T-cell (primary cell): ENCODE measurements around the gene UBB. TPM values are rescaled to one million over a fixed set of nuclear protein-coding genes. Genes with fewer than 3 reads are reported as not detected.

Experiments
- ATAC-seq, 4 experiments: fragments of 200-7000 bp in 3 of 4; fragments of 150-1000 bp in 1 of 4; cut with Tn5 transposase; replicated peaks in 1 of 4; 1 replicate in 3 of 4; 2 replicates in 1 of 4; pipeline ENCODE4 v1.10.0; 2021; ENCODE audit warnings: moderate library complexity in 3 of 4, mild to moderate bottlenecking in 2 of 4, moderate number of reproducible peaks in 1 of 4
- CTCF ChIA-PET, 2 donors: fragments of 300-600 bp; sonication (Branson Sonifier 250); formaldehyde crosslinking; loops; one replicate each; lab custom pipeline; 2022; ENCODE audit warnings: antibody characterized with exemption in 2 of 2; lab: Charles Lee
- POLR2A ChIA-PET, 2 donors: fragments of 300-600 bp; sonication (Branson Sonifier 250); formaldehyde crosslinking; loops; one replicate each; lab custom pipeline; 2022; ENCODE audit warnings: antibody characterized with exemption in 2 of 2; lab: Charles Lee
- DNase-seq, 35 experiments: peaks; one replicate each; pipeline versions ENCODE4 v3.0.0 to v3.0.0-alpha.2; 2013 to 2023
- H3K27ac ChIP-seq: one replicate; pipeline ENCODE4 v1.5.1; 2013; ENCODE audit warnings: low read length
- H3K27me3 ChIP-seq, 2 experiments: replicated peaks in 1 of 2; 1 replicate in 1 of 2; 2 replicates in 1 of 2; pipeline versions ENCODE4 v1.6.1 to v1.7.0; 2013; ENCODE audit warnings: low read length in 1 of 2, mixed read lengths in 1 of 2; ENCODE audit not compliant: control insufficient read depth in 2 of 2, insufficient read depth in 2 of 2; ENCODE audit errors: extremely low read depth in 1 of 2
- H3K36me3 ChIP-seq, 2 donors: 1 replicate in 1 of 2; 2 replicates in 1 of 2; pipeline versions ENCODE4 v1.6.1 to v1.7.0; 2013; ENCODE audit warnings: low read length in 1 of 2; ENCODE audit not compliant: control insufficient read depth in 2 of 2, insufficient read depth in 1 of 2; ENCODE audit errors: extremely low read depth in 1 of 2
- H3K4me1 ChIP-seq, 2 experiments: 1 replicate in 1 of 2; 2 replicates in 1 of 2; pipeline versions ENCODE4 v1.6.1 to v1.7.0; 2013; ENCODE audit warnings: low read length in 2 of 2, mixed read lengths in 1 of 2; ENCODE audit not compliant: insufficient read depth in 2 of 2, control insufficient read depth in 1 of 2; ENCODE audit errors: extremely low read depth in 1 of 2
- H3K4me3 ChIP-seq, 2 donors: 1 replicate in 1 of 2; 2 replicates in 1 of 2; pipeline versions ENCODE4 v1.5.1 to v1.7.0; 2013; ENCODE audit warnings: mild to moderate bottlenecking in 2 of 2, low read length in 1 of 2, moderate library complexity in 1 of 2; ENCODE audit not compliant: control insufficient read depth in 1 of 2; ENCODE audit errors: extremely low read depth in 1 of 2
- H3K9me3 ChIP-seq: 2 replicates; pipeline ENCODE4 v1.7.0; 2013
- H3K27ac Mint-ChIP-seq, 2 donors: one replicate each; pipeline ENCODE4 v1.8.0; 2020 to 2021; ENCODE audit warnings: mild to moderate bottlenecking in 2 of 2, mixed read lengths in 2 of 2
- H3K27me3 Mint-ChIP-seq, 2 donors: one replicate each; pipeline ENCODE4 v1.8.0; 2021 to 2022; ENCODE audit warnings: mixed read lengths in 2 of 2
- H3K36me3 Mint-ChIP-seq: one replicate; pipeline ENCODE4 v1.8.0; 2021; ENCODE audit warnings: mixed read lengths
- H3K4me1 Mint-ChIP-seq, 3 donors: one replicate each; pipeline ENCODE4 v1.8.0; 2020 to 2022; ENCODE audit warnings: mixed read lengths in 3 of 3, mild to moderate bottlenecking in 1 of 3
- H3K4me3 Mint-ChIP-seq, 3 donors: one replicate each; pipeline ENCODE4 v1.8.0; 2020 to 2022; ENCODE audit warnings: mild to moderate bottlenecking in 3 of 3, mixed read lengths in 3 of 3, moderate library complexity in 3 of 3
- H3K9me3 Mint-ChIP-seq, 3 donors: one replicate each; pipeline ENCODE4 v1.8.0; 2020 to 2022; ENCODE audit warnings: mixed read lengths in 3 of 3
- WGBS: methylation state at CpG from one replicate; pipeline ENCODE4 v1.1.5; 2013; ENCODE audit warnings: missing lambda C conversion rate; ENCODE audit not compliant: insufficient coverage; 5-methylcytosine and 5-hydroxymethylcytosine counted together
- total RNA-seq, 35 experiments: library from RNA in 6 of 35; stranded (reverse) in 6 of 35; fragments of 120-200 nt in 1 of 35; gene quantifications; one replicate each; pipeline versions ENCODE4 v1.2.1 to v1.2.4 and lab custom pipeline; 2013 to 2026

Gene UBB
- total RNA-seq, 5 donors from 2014 or later (not counting 1 experiment from before 2014, with no cell fraction given), result 669 to 892 (median 718) TPM

DNA sequence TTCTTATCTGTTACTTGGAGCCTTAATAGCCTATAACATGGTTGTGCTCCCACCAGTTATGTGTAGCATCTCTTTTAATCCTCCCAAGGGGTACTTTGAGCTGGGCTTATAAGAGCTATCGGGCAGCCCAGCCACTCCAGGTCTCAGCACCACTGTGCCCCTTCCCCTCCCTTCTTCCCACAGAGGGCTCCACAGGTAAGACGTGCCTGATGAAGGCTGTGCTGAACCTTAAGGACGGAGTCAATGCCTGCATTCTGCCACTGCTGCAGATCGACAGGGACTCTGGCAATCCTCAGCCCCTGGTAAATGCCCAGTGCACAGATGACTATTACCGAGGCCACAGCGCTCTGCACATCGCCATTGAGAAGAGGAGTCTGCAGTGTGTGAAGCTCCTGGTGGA is 41.5 kb downstream of the UBB start:
- Histone ChIP-seq H3K4me1 (peaks cover 4 to 34% of the 10 kb centered on the region in 2 experiments), H3K4me3 (no peak overlapping the region), H3K27me3 (no peaks in the 10 kb centered on the region), H3K27ac (no peak overlapping the region), H3K36me3 (peaks cover 36 to 79% of the 10 kb centered on the region in 2 donors), H3K9me3 (no peaks in the 10 kb centered on the region)
- peaks cover 40% of the 10 kb centered on the region for H3K36me3 Mint-ChIP-seq
- no peaks in the 10 kb centered on the region for H3K27me3 Mint-ChIP-seq
- DNase-seq, result no peak
- no peaks in the 10 kb centered on the region for H3K9me3 Mint-ChIP-seq
- CTCF ChIA-PET, result interaction anchor here in 1 of 2 donors (0.7 kb wide), 1 partner anchor 1088 kb away, joined by 6 read pairs; no protein-coding TSS in a partner anchor
- ATAC-seq, result no peak
- POLR2A ChIA-PET, result no interaction called here
- no peak overlapping the region for H3K4me3 Mint-ChIP-seq
- H3K4me1 Mint-ChIP-seq, result peaks cover 33 to 40% (median 36%) of the 10 kb centered on the region in 3 donors
- H3K27ac Mint-ChIP-seq, result peak overlapping the region in 1 of 2 donors; percentile 39
- WGBS, result 96% methylated on average over 7 of the region's 7 CpGs

DNA sequence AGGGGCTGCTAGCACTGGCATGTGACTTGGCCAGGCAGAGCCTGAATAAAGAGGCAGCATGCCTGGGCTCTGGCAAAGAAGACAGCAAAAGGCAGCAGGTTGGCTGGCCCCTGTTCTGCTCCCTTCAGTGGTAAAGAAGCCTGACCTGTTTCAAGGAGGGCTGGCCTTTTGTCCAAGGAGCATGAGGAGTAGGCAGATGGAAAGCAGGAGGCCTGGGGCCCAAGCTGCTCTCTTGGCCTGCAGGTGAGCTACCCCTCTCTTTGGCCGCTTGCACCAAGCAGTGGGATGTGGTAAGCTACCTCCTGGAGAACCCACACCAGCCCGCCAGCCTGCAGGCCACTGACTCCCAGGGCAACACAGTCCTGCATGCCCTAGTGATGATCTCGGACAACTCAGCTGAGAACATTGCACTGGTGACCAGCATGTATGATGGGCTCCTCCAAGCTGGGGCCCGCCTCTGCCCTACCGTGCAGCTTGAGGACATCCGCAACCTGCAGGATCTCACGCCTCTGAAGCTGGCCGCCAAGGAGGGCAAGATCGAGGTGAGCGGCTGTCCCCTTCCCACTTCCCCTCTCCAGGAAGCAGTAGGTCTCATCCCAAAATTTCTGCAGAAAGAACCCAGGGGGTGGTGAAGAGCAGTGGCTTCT is 42.5 kb downstream of the UBB start:
- H3K27ac Mint-ChIP-seq, result peak overlapping the region in 1 of 2 donors; percentile 28
- H3K4me3 ChIP-seq, result no peak overlapping the region
- peaks cover 35% of the 10 kb centered on the region for H3K36me3 Mint-ChIP-seq
- ATAC-seq (no peak), DNase-seq (no peak)
- peaks cover 28 to 32% (median 30%) of the 10 kb centered on the region in 3 donors for H3K4me1 Mint-ChIP-seq
- ChIA-PET POLR2A (interaction anchor here in 1 of 2 donors (0.7 kb wide), 1 partner anchor 1612 kb away, joined by 5 read pairs; no protein-coding TSS in a partner anchor), CTCF (interaction anchor here in 1 of 2 donors (0.6 kb wide), 1 partner anchor 161 kb away, joined by 3 read pairs; no protein-coding TSS in a partner anchor)
- H3K27ac ChIP-seq, result no peak overlapping the region
- no peaks in the 10 kb centered on the region for H3K9me3 Mint-ChIP-seq
- H3K36me3 ChIP-seq, result peaks cover 36 to 79% of the 10 kb centered on the region in 2 donors
- no peak overlapping the region for H3K4me3 Mint-ChIP-seq
- no peaks in the 10 kb centered on the region for H3K9me3 ChIP-seq
- H3K27me3 ChIP-seq, result no peaks in the 10 kb centered on the region
- H3K27me3 Mint-ChIP-seq, result no peaks in the 10 kb centered on the region
- WGBS, result 96% methylated on average over 5 of the region's 10 CpGs
- H3K4me1 ChIP-seq, result peaks cover 3 to 25% of the 10 kb centered on the region in 2 experiments

DNA sequence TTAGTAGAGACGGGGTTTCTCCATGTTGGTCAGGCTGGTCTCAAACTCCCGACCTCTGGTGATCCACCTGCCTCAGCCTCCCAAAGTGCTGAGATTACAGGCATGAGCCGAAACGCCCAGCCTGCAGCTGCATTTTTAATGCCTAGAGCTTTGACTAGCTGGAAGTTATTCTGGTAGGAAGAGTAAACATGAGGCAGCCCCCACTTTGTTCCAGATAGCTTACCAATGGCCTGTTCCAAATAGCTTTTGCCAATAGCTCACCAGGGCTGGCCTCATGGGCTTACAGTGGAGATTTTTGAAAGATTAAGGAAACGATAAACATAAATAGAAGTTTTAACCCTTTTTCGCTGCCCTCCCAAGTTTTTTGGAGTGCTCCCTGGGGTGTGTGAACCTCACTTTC is 44.3 kb downstream of the UBB start:
- Mint-ChIP-seq H3K27me3 (no peaks in the 10 kb centered on the region), H3K27ac (no peak overlapping the region), H3K4me3 (no peak overlapping the region), H3K4me1 (peaks cover 10 to 13% (median 13%) of the 10 kb centered on the region in 3 donors), H3K36me3 (peaks cover 32% of the 10 kb centered on the region), H3K9me3 (no peaks in the 10 kb centered on the region)
- DNase-seq (no peak), ATAC-seq (no peak)
- Histone ChIP-seq H3K4me3 (no peak overlapping the region), H3K27ac (no peak overlapping the region), H3K4me1 (peaks cover 0 to 6% of the 10 kb centered on the region in 2 experiments), H3K36me3 (peaks cover 37 to 71% of the 10 kb centered on the region in 2 donors), H3K27me3 (no peaks in the 10 kb centered on the region), H3K9me3 (no peaks in the 10 kb centered on the region)
- 100% methylated on average over 4 of the region's 6 CpGs for WGBS
- CTCF ChIA-PET, result no interaction called here
- POLR2A ChIA-PET, result no interaction called here

- no peak for ATAC-seq
- no peak overlapping the region for H3K27ac ChIP-seq
- H3K36me3 ChIP-seq, result peaks cover 37 to 69% of the 10 kb centered on the region in 2 donors
- Mint-ChIP-seq H3K4me3 (no peak overlapping the region), H3K36me3 (peaks cover 34% of the 10 kb centered on the region), H3K27ac (peak overlapping the region in 1 of 2 donors; percentile 9), H3K9me3 (no peaks in the 10 kb centered on the region), H3K27me3 (no peaks in the 10 kb centered on the region), H3K4me1 (peaks cover 2 to 6% (median 6%) of the 10 kb centered on the region in 3 donors)
- H3K27me3 ChIP-seq, result no peaks in the 10 kb centered on the region
- no peak for DNase-seq
- H3K4me3 ChIP-seq, result no peak overlapping the region
- WGBS, result 95% methylated on average over 13 of the region's 20 CpGs
- CTCF ChIA-PET, result no interaction called here
- POLR2A ChIA-PET, result no interaction called here
- H3K4me1 ChIP-seq, result peaks cover 0 to 4% of the 10 kb centered on the region in 2 experiments
- H3K9me3 ChIP-seq, result no peaks in the 10 kb centered on the region
Observed at GRCh38 chr17:16425698-16426659, 45.1 kb downstream of the UBB start.

GRCh38 chr17:16427020-16427419 is 46.1 kb downstream of the UBB start:
- Mint-ChIP-seq H3K4me3 (no peak overlapping the region), H3K36me3 (peaks cover 34% of the 10 kb centered on the region), H3K4me1 (peaks cover 0 to 6% (median 3%) of the 10 kb centered on the region in 3 donors), H3K9me3 (no peaks in the 10 kb centered on the region), H3K27ac (peak overlapping the region in 1 of 2 donors; percentile 16), H3K27me3 (no peaks in the 10 kb centered on the region)
- ChIA-PET POLR2A (no interaction called here), CTCF (interaction anchor here in 1 of 2 donors (1.4 kb wide), 1 partner anchor 95 kb away, joined by 3 read pairs; no protein-coding TSS in a partner anchor)
- DNase-seq (no peak), ATAC-seq (no peak)
- no peaks in the 10 kb centered on the region for H3K27me3 ChIP-seq
- peaks cover 0 to 4% of the 10 kb centered on the region in 2 experiments for H3K4me1 ChIP-seq
- no peak overlapping the region for H3K27ac ChIP-seq
- H3K36me3 ChIP-seq, result peaks cover 37 to 71% of the 10 kb centered on the region in 2 donors
- WGBS, result 100% methylated on average over 1 of the region's 3 CpGs
- H3K9me3 ChIP-seq, result no peaks in the 10 kb centered on the region
- H3K4me3 ChIP-seq, result no peak overlapping the region
